Gastrocnemius medialis (tissue), 4 donors: ENCODE measurements around the gene EPHA5.

Experiments used
- POLR2A ChIP-seq, 2 donors: fragments of 450-650 bp; IDR thresholded peaks; one replicate each; pipeline ENCODE4 v1.6.1; 2017; ENCODE audit warnings: antibody characterized with exemption in 2 of 2, mild to moderate bottlenecking in 2 of 2, moderate library complexity in 2 of 2
- TF ChIP-seq, protein P1 (sequence below), 5 experiments: fragments of 450-650 bp in 3 of 5; fragments of 200-600 bp in 2 of 5; sonication (generic) in 2 of 5; IDR thresholded peaks in 4 of 5; conservative IDR thresholded peaks in 1 of 5; 1 replicate in 4 of 5; 2 replicates in 1 of 5; pipeline ENCODE4 v1.5.1; 2016 to 2019; ENCODE audit warnings: antibody characterized with exemption in 5 of 5, mild to moderate bottlenecking in 3 of 5, moderate library complexity in 3 of 5

DNA sequence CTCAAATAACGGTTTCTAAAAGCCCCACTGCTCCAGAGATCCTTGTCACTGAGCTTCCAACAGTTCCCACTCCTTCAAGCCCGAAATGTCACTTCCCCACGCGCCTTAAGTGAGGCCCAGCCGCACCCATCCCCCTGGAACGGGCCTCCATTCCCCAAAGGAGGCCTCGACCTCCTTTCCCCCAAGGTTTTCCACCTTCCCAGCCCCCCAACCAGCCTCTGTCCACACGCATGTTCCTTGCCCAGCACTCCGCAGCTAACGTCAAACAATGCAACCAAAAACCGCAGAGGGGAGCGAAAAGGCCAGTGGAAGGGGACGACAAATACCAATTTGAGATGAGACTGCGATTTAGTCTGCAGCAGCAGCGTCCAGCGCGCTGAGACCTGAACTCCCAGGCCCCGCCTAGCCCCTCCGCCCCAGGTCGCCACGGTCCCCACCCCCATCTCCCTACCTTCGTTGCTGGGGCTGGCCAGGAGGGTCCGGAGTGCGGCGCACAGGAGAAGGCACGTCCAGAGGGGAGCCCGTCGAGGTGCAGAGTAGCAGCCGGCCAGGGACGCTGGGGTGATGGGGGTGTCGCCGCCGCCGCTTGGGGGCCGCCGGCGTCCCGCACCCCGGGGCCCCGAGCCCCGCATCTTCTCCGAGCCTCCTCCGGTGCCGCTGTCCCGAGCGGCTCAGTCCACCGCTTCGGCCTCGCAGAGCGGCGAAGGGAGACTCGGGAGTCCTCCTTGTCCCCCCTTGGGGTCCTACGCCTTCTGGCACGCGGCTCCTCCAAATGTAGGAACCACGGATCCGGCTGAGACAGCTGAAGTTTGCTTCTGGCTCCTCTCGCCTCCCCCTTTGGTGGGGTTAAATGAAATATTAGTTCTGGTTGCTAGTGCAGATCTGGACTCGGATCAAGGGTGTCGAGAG, 924 bp downstream of the EPHA5 start:
- TF ChIP-seq POLR2A (IDR thresholded peaks at IDR 0.05), result no peak
- TF ChIP-seq, protein P1, sequence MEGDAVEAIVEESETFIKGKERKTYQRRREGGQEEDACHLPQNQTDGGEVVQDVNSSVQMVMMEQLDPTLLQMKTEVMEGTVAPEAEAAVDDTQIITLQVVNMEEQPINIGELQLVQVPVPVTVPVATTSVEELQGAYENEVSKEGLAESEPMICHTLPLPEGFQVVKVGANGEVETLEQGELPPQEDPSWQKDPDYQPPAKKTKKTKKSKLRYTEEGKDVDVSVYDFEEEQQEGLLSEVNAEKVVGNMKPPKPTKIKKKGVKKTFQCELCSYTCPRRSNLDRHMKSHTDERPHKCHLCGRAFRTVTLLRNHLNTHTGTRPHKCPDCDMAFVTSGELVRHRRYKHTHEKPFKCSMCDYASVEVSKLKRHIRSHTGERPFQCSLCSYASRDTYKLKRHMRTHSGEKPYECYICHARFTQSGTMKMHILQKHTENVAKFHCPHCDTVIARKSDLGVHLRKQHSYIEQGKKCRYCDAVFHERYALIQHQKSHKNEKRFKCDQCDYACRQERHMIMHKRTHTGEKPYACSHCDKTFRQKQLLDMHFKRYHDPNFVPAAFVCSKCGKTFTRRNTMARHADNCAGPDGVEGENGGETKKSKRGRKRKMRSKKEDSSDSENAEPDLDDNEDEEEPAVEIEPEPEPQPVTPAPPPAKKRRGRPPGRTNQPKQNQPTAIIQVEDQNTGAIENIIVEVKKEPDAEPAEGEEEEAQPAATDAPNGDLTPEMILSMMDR (IDR thresholded peaks at IDR 0.05 in 4 of 5, conservative IDR thresholded peaks at IDR 0.05 in 1 of 5), result no peak
